ENCODE data around the gene DIAPH2. TPM values are rescaled to one million over a fixed set of nuclear protein-coding genes. Genes with fewer than 3 reads are reported as not detected.

DIAPH2 gene
- total RNA-seq = 10 to 100 TPM; 19.1 to 31.9 TPM

- Histone ChIP-seq H3K4me1 (no peaks in the 10 kb centered on the region), H3K9ac (ENCODE audit: low read depth in 2 of 2, low read length in 2 of 2) (peak within 1 kb of the TSS; percentile 65 to 82), H3K27ac (peak within 1 kb of the TSS; percentile 84), H3K27me3 (no peaks in the 10 kb centered on the region), H3K36me3 (no peaks in the 10 kb centered on the region), H3K4me3 (peak within 1 kb of the TSS; percentile 47), H3K9me3 (no peaks in the 10 kb centered on the region)
- DNase-seq = peak; percentile 86
- intact Hi-C loops (cut with DNase I) = no loop called here
- no peak for TF ChIP-seq CTCF (IDR thresholded peaks at IDR 0.05)
Observed at GRCh38 chrX:96684339-96685209, at the start of gene DIAPH2. Gene DIAPH2 (plus strand): TSS chrX:96684842.

- no peak overlapping the region for H3K9ac ChIP-seq (ENCODE audit: low read depth in 2 of 2, low read length in 2 of 2)
- H3K4me3 ChIP-seq = no peak overlapping the region
- no peaks in the 10 kb centered on the region for H3K9me3 ChIP-seq
- H3K27ac ChIP-seq = no peak overlapping the region
- no peak for DNase-seq
- H3K36me3 ChIP-seq = no peaks in the 10 kb centered on the region
- H3K27me3 ChIP-seq = no peaks in the 10 kb centered on the region
- no peaks in the 10 kb centered on the region for H3K4me1 ChIP-seq
- no peak for TF ChIP-seq CTCF (IDR thresholded peaks at IDR 0.05)
- intact Hi-C loops (cut with DNase I) = no loop called here
Observed at GRCh38 chrX:96650023-96650422, 34.6 kb upstream of the DIAPH2 start.

- Histone ChIP-seq H3K27me3 (no peaks in the 10 kb centered on the region), H3K4me1 (no peaks in the 10 kb centered on the region), H3K4me3 (no peak overlapping the region), H3K9ac (ENCODE audit: low read depth in 2 of 2, low read length in 2 of 2) (no peak overlapping the region), H3K27ac (no peak overlapping the region), H3K36me3 (no peaks in the 10 kb centered on the region), H3K9me3 (no peaks in the 10 kb centered on the region)
- peak; percentile 22 for DNase-seq
- intact Hi-C loops (cut with DNase I) = no loop called here
- TF ChIP-seq CTCF (IDR thresholded peaks at IDR 0.05) = no peak
Observed at GRCh38 chrX:96655947-96656623, 28.6 kb upstream of the DIAPH2 start.

DNA sequence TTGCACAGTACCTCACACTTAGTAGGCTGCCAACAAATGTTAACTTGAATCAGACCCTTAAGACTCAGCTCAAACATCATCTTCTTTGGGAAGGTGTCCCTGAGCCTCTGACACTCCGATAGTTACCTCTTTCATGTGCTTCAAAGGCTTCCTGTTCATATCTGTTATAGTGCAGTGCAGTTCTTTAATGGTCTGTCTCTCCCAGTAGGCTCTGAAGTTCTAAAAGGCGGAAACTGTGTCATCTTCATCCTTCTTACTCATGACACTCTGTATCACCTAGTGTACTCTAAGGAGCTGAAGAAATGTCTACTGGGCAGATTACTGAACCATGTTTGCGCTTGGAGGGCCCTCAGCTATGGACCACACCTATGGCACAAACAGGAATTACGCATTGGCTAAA is 2.1 kb upstream of the DIAPH2 start:
- DNase-seq = no peak
- intact Hi-C loops (cut with DNase I) = no loop called here
- Histone ChIP-seq H3K36me3 (no peaks in the 10 kb centered on the region), H3K4me3 (no peak overlapping the region), H3K27ac (no peak overlapping the region), H3K4me1 (no peaks in the 10 kb centered on the region), H3K27me3 (no peaks in the 10 kb centered on the region), H3K9me3 (no peaks in the 10 kb centered on the region), H3K9ac (ENCODE audit: low read depth in 2 of 2, low read length in 2 of 2) (no peak overlapping the region)
- TF ChIP-seq CTCF (IDR thresholded peaks at IDR 0.05) = no peak

DNA sequence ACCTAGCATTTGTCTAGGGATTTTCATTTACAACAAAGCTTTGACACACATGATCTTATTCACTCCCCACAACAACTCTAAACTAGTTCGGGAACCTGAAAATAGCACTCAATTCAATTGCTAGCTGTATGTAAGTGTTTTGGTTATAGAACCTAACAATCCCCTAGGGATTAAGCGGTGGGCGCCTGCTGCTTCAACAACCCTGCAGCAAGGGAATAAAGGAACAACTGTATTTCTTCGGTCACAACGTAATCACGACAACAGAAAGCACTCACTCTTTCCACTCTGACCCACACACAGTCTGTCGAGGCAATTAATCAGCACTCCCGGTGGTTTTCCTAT is 674 bp upstream of the DIAPH2 start:
- Histone ChIP-seq H3K9me3 (no peaks in the 10 kb centered on the region), H3K4me3 (peak overlapping the region; percentile 47), H3K9ac (ENCODE audit: low read depth in 2 of 2, low read length in 2 of 2) (peak overlapping the region in 1 of 2 donors; percentile 82), H3K36me3 (no peaks in the 10 kb centered on the region), H3K4me1 (no peaks in the 10 kb centered on the region), H3K27me3 (no peaks in the 10 kb centered on the region), H3K27ac (no peak overlapping the region)
- TF ChIP-seq CTCF (IDR thresholded peaks at IDR 0.05) = no peak
- DNase-seq = no peak
- intact Hi-C loops (cut with DNase I) = no loop called here
